ENCODE results near the gene AMH.
"Not testable (repeated sequence)": the region's sequence is repeated elsewhere in the genome, so short reads cannot be mapped to it uniquely, and the experiment has no call there.

GRCh38 chr19:2281265-2282061 lies 32.3 kb downstream of the AMH start:
- TF ChIP-seq ZNF652 (CRISPR knock-in tag; IDR thresholded peaks at IDR 0.05; ENCODE audit: borderline replicate concordance, low read depth); ZBTB34 (CRISPR knock-in tag; IDR thresholded peaks at IDR 0.05); CTCF (CRISPR knock-in tag; IDR thresholded peaks at IDR 0.05); MED13 (CRISPR knock-in tag; IDR thresholded peaks at IDR 0.05): not testable (repeated sequence)

Measured in HepG2 (cell line).